Measurements from ENCODE around the gene IQCH. TPM values are rescaled to one million over a fixed set of nuclear protein-coding genes. Genes with fewer than 3 reads are reported as not detected.

IQCH gene
- total and polyA plus RNA-seq, 2 of the 4 experiments (the other 2 are of a cell fraction) = 0.60 to 2.5 TPM

GRCh38 chr15:67501836-67502461 is 247.4 kb downstream of the IQCH start:
- Histone ChIP-seq H3K4me3 (ENCODE audit: insufficient read depth, low read depth, low read length) (no peak overlapping the region), H3K9ac (ENCODE audit: low read depth, low read length) (no peak overlapping the region), H2AK9ac (replicated peaks; ENCODE audit: low read depth, low read length, poor library complexity) (no peak overlapping the region), H4K5ac (ENCODE audit: low read depth, low read length) (no peak overlapping the region), H4K91ac (ENCODE audit: insufficient read depth, low read depth, low read length) (no peak overlapping the region), H3K79me1 (ENCODE audit: low read depth in 1 of 2, low read length in 2 of 2) (no peaks in the 10 kb centered on the region), H4K20me1 (ENCODE audit: insufficient read depth, low read length) (no peaks in the 10 kb centered on the region), H3K4ac (ENCODE audit: low read depth, low read length) (no peak overlapping the region), H3K27me3 (ENCODE audit: control insufficient read depth, insufficient read depth, low read length) (no peaks in the 10 kb centered on the region), H2BK5ac (ENCODE audit: low read depth, low read length, poor library complexity, severe bottlenecking) (no peak overlapping the region), H2BK15ac (ENCODE audit: low read depth, low read length) (no peak overlapping the region), H3K4me1 (ENCODE audit: control insufficient read depth, insufficient read depth, low read length) (no peaks in the 10 kb centered on the region), H3K27ac (ENCODE audit: insufficient read depth, low read length) (no peak overlapping the region), H2AFZ (replicated peaks; ENCODE audit: low read length, poor library complexity) (peak overlapping the region; percentile 59), H3K36me3 (ENCODE audit: control insufficient read depth, insufficient read depth, low read length) (no peaks in the 10 kb centered on the region), H3K18ac (ENCODE audit: low read depth, low read length) (no peak overlapping the region), H3K4me2 (ENCODE audit: low read depth, low read length) (no peak overlapping the region), H2BK20ac (ENCODE audit: low read depth, low read length) (no peak overlapping the region), H3K23ac (ENCODE audit: low read depth, low read length) (no peak overlapping the region), H3K56ac (ENCODE audit: extremely low read depth, insufficient read depth, low read length) (no peak overlapping the region), H2BK120ac (ENCODE audit: low read depth, low read length) (no peak overlapping the region), H4K8ac (ENCODE audit: low read depth in 2 of 2, low read length in 2 of 2) (no peak overlapping the region), H2AK5ac (ENCODE audit: low read depth, low read length) (no peak overlapping the region), H3K9me1 (ENCODE audit: insufficient read depth, low read length) (no peaks in the 10 kb centered on the region), H3K9me3 (ENCODE audit: control insufficient read depth, insufficient read depth, low read length) (no peaks in the 10 kb centered on the region), H3K14ac (replicated peaks; ENCODE audit: low read depth, low read length) (no peak overlapping the region)
- WGBS, 2 experiments (ENCODE audit: extremely low coverage in 2 of 2, insufficient read length in 1 of 2) = 46% methylated on average over 6 of the region's 13 CpGs; no CpG with 5 or more reads in 1 of the 2 experiments
- dilution Hi-C loops (cut with HindIII; ENCODE audit: low sequenced_read_pairs, unreplicated experiment) = no loop called here
- POLR2A ChIA-PET (ENCODE audit: unreplicated experiment) = no interaction called here
- DNase-seq (no peak), ATAC-seq (ENCODE audit: low read depth) (no peak)
- in situ Hi-C loops (cut with MboI; ENCODE audit: low sequenced_read_pairs) = no loop called here
- no peak for TF ChIP-seq MAZ (IDR thresholded peaks at IDR 0.05; ENCODE audit: borderline replicate concordance, low read depth, low read length)
- TF ChIP-seq FOS (IDR thresholded peaks at IDR 0.05; ENCODE audit: low read depth, low read length) = no peak
- intact Hi-C loops (cut with micrococcal nuclease) = loop anchor here (2.0 kb wide), 1 partner anchor 335 kb away; no protein-coding TSS in a partner anchor
- CTCF ChIA-PET = interaction anchor here (0.7 to 1.2 kb wide), 6 partner anchors 20 to 333 kb away, joined by 3 to 4 read pairs (median 4); partner anchors contain the start of gene SKOR1
- no TSS peak for BruUV-seq (replicated peaks)
